HG03571 (cell line): Measurements from ENCODE around the gene NPPC.
"Not testable (repeated sequence)": the region's sequence is repeated elsewhere in the genome, so short reads cannot be mapped to it uniquely, and the experiment has no call there.

Experiments
- ATAC-seq: cut with Tn5 transposase; IDR thresholded peaks from one replicate; pipeline ENCODE4 v1.9.1; 2021; ENCODE audit not compliant: unreplicated experiment

NPPC gene, protein sequence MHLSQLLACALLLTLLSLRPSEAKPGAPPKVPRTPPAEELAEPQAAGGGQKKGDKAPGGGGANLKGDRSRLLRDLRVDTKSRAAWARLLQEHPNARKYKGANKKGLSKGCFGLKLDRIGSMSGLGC

DNA sequence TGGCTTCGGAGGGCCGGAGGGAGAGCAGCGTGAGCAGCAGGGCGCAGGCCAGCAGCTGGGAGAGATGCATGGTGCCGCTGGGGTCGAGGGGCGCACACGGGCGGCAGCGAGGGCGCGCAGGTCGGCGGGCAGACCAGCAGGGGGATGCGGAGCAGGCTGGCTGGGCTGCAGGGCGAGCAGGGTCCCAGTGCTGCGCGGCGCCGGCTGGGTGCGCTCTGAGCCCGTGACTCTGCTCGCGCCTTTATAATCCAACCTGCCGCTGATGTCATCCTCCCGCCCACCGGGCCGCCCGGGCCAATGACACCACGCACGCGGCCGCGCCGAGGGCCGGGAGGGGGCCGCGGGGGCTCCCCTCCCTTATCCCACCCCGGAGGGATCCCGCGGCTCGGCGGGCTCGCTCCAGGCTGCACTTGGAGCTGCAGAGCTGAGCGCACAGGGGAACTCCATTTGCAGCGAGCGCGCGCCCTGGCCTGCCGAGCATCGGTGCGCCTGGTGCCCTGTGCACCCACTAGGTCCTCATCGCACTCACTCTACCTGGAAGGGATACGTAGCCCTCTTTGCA, at the start of gene NPPC:
Gene NPPC, minus strand, starts transcription at position 217 of the 562 bp plus-strand sequence. Its CDS starts 147 bp downstream, at position 70.
- ATAC-seq, result no peak

DNA sequence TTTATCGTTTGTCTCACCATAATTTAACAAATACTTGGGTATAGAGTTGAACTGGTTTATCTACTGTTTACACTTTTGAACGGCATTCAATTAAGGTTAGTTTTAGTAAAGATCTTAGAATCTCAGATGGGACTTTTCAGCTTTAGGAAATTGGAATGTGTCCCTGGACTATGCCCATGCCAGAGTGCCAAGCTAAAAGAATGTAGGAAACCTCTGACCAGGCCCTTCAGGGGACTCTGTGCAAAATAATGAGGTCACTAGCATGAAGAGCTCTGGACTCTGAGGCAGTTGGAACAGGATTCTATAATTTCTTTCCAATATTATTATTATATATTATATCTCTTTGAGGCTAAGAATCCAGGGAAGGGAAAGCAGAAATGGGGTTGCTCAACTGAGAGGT, 48.8 kb upstream of the NPPC start:
- no peak for ATAC-seq

DNA sequence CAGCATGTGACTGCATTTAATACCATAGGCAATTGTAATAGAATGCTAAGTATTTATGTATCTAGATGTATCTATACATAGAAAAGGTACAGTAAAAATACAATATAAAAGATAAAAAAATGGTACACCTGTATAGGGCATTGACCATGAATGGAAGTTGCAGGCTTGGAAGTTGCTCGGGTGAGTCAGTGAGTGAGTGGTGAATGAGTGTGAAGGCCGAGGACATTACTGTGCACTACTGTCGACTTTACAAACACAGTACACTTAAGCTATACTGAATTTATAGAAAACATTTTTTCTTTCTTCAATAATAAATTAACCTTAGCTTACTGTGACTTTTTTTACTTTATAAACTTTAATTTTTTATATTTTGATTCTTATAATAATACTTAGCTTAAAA, 44.3 kb upstream of the NPPC start:
- no peak for ATAC-seq

DNA sequence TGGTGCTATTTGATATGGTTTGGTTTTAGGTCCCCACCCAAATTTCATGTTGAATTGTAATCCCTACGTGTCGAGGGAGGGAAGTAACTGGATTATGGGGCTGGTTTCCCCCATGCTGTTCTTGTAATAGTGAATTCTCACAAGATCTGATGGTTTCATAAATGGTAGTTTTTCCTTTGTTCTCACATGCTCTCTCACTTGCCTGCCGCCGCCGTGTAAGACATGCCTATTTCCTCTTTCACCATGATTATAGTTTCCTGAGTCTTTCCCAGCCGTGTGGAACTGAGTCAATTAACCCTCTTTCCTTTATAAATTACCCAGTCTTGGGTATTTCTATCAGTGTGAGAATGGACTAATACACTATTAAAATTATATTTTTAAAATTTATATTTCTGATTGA, 42.6 kb upstream of the NPPC start:
- no peak for ATAC-seq

DNA sequence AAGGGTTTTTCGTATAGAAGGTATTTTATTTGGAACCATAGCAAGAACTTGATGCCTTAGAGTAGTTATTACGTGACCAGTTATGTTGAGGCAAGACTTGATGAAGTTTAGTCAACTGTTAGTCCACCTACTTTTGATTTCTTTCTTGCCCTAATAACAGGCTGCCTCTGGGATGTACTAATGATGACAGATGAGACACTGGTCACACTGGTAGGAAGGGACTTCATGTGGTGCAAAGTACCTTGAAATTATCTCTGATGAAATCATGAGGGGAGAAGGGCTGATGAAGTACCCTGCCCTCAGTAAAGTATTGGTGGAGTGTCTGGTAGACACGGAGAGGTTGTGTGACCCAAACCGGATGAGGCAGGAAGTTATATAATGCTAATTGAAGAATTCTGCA, 40.7 kb upstream of the NPPC start:
- ATAC-seq, result no peak

DNA sequence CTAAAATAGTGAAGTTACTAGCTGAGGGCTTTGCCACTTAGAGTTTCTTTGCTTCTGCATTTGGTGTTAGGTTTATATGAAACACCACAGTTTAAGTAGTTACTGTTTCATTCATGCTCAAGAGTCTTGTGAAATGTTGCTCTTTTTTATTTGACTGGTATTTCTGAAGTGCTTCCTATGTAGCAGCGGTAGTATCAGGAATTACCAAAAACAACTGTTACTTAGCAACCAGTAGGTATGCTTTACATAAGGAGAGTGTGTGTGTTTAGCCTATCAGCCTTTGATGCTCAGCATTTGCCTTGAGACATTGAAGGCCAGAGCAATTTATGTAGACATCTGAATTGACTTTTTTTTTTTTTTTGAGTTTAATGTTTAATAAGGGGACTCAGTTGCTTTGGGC, 38.9 kb upstream of the NPPC start:
- no peak for ATAC-seq

DNA sequence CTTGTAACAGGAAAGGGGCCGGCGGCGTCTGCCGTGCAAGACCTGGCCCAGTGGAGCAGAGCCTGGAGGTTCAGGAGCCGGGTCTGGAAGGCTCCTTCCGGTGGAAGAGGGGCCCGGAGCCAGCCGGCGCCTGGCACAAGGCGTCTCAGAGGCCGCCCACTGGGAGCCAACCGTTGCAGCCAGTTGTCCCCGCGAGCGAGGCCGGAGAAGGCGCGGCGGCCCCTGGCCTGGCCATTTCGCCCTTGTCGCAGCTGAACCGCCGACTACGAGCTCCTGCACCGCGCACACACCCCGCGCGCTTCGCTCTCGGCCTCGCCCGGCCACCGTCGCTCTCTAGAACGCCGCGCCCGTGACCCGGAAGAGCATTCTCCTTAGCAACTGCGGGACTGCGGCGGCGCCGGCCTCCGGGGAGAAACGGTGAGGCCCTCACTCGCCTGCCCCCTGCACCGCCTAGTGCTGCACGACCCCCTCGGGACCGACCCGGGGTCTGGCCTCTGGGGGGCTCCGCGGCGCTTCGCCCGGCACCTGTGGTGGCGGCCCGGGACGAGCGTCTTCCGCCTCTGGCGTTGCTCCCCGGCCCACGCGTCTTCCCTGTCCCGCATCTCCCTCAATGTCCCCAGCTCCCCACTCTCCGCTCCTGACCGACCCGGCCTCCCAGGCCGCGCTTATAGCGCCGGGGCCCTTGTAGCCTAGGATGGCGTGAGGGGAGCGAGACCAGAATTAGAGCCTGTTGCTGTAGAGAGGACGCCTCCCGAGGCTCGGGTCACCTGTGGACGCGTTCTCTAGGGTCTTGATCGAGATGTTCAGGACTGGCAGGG, 35.4 kb upstream of the NPPC start, which contains the start of gene DIS3L2:
Gene DIS3L2, plus strand, starts transcription at position 365 of the 818 bp plus-strand sequence. CDS start 53,215 bp downstream, outside the sequence.
- peak; percentile 94 for ATAC-seq

DNA sequence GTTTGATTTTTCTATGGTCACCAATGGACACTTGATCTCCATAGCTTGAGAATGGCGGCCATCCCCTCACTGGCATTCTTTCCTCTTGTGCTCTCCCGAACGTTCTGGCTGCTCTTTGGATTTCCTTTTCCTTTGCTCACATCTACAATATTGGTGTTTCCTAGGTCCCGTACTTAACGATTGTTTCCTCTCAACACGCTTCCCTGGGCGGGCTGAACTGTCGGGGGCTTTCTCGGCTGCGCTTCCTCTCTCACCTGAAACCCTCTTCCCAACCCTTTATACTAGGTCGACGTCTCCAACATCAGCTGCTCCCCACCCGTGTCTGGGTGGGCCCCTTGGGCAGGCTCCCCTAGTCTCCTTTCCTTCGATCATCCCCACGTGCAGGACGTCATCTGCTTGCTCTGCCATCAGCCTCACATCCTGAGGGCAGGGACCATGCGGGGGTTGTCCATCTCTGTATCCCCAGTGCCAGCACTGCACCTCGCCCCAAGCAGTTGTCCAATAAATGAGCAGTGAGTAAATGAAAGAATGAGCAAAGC, 34.7 kb upstream of the NPPC start:
- ATAC-seq, result no peak

DNA sequence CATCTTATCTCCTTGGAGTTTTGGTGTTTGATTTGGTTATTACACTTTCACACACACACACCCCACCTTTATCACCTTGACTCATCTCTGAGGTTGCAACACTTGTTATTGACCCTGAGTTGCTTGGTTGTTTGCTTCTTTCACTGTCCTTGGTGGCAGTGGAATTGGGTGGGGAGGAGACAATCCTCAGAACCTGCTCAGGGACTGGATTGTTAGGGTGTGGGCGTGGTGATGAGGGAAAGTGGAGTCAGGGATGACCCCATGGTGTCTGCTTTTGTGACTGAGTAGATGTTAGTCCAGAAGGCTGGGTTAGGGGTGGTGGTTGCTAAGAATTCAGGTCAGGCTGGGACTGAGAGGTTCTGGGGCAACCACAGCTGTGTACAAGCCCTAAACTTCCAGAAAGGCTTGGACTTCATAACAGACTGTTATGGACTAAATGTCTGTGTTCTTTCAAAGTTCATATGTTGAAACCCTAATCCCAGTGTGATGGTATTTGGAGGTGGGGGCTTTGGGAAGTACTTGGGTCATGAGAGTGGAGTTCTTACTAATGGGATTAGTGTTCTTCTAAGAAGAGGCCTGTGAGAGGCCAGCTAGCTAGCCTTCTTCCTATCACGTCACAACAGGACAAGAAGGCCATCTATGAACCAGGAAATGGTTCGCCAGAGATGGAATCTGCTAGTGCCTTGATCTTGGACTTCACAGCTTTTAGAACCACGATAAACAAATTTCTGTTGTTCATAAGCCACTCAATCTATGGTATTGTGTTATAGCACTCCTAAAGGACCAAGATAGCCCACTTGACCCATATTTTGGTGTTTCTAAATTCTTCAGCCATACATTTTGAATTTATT, 31.9 kb upstream of the NPPC start:
- no peak for ATAC-seq

DNA sequence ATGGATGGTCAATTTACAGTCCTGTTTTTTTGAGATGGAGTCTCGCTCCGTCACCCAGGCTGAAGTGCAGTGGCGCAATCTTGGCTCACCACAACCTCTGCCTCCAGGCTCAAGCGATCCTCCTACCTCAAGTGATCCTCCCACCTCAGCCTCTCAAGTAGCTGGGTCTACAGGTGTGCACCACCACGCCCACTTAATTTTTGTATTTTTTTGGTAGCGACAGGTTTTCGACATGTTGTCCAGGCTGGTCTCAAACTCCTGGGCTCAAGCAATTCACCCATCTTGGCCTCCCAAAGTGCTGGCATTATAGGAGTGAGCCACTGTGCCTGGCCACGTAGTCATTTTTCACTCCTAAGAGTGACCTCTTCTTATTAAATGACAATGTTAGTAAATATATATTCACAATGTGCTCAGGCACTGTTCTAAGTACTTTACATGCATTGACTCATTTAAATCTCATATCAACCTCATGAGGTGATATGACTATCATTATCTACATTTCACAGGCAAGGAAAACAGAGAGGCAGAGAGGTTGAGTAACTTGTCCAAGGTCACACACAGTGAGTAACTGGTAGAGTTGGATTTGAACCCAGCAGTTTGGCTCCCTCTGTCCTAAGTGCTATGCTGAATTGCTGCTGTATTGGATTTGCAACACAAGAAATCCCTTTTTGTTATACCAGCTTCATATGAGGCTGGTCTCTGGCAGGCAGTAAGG, 29.7 kb upstream of the NPPC start:
- no peak for ATAC-seq

DNA sequence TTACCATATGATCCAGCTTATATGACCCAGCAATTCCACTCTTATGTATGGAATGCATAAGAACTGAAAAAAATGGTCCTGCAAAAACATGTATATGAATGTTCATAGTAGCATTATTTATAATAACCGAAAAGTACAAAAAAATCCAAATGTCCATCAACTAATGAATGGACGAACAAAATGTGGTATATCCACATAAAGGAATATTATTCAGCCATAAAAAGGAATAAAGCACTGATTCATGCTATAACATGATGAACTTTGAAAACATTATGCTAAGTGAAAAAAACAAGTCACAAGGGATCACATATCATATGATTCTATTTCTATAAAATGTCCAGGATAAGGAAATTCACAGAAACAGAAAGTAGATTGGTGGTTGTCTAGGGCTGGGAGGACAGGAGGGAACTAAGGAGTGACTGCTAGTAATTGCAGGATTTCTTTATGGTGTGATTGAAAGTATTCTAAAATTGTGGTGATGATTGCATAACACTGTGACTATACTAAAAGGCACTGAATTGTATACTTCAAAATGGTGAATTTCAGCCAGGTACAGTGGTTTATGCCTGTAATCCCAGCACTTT, 25.3 kb upstream of the NPPC start:
- no peak for ATAC-seq

DNA sequence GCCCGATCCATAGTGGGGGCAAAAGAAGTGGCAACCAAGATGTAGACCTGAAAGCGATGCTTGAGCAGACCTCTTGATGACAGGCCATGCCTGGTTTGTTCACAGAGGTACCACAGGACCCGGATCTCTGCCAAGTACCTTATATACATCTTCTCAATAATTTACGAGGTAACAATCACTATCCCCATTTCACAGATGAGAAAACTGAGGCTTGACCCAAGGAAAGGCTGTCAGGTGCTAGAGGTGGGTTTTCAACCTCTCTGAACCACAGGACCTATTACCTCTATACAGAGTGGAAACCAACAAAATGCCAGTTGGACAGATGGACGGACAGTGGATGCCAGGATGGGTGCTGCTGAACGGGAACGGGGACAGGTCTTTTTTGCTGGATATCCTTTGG, 21.5 kb upstream of the NPPC start:
- no peak for ATAC-seq

DNA sequence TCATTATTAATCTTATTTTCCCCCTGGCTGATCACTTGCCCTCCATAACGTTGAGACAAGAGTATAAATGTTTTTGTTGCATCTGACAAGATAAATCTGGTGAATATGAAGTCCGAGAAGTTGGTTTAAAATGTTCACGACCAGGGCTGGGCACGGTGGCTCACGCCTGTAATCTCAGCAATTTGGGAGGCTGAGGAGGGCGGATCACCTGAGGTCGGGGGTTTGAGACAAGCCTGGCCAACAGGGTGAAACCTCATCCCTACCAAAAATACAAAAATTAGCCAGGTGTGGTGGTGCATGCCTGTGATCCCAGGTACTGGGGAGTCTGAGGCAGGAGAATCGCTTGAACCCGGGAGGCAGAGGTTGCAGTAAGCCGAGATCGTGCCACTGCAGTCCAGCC, 20.9 kb upstream of the NPPC start:
- ATAC-seq, result not testable (repeated sequence)

DNA sequence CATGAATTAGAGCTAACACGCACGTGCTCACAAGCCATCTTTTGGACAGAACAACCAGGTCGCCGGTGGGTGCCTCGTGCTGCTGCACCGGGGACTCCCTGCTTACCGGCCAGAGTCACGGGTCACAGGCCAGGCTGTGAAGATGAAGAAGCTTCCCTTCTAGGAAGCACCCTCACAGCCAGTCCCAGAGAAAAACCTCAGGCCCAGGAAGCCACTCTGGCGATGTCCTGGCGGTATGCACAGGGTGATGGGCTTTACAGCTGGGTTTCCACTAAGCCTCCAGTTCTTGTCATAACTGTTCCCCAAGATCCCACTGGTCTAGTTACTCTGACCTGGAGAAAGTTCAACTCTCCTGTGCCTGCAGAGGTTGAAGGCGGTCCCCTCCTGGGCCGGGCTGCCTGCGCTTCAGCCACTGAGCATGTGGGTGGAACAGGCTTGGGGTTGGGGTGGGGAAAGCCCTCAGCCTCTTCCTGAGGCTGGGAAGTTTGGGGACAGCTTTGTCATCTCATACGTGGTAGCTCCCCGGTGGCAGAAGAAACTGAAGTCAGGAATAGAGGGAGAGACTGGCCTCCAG, 20.1 kb upstream of the NPPC start:
- ATAC-seq, result no peak

DNA sequence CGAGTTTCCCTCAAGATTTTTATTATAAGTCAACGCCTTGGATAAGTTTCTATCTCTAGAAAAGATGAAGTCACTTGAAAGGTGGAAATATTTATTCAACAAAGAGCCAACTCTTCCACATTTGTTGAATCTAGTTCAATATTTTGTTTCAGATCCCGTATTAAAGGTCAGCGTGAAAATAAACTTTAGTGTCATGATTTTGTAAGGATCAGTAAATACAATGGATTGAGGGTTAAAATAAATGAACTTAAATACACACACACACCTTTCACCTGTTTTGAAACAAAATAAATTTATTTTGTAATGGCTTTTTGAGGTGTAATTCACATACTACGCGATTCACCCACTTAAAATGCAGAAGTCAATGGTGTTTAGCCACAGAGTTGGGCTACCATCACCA, 16.0 kb upstream of the NPPC start:
- ATAC-seq, result no peak

DNA sequence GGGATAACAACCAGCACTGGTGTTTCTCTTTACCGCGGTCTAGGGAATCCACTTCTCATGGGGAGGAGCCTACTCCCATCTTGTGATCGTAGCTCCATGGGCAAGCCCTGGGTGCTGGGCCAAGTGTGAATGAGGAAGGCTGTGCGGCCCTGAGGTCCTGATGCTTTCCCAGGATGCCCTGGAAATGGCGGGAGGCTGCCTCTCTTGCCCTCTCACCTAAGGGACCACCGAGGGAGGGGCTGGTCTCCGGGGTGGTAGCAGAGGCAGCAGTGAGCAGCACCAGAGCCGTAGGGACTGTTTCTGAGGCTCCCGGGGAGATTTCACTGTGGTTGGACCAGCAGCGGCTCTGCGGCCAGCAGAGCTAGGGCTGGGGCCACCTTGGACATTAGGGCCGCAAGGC, 15.5 kb upstream of the NPPC start:
- no peak for ATAC-seq

DNA sequence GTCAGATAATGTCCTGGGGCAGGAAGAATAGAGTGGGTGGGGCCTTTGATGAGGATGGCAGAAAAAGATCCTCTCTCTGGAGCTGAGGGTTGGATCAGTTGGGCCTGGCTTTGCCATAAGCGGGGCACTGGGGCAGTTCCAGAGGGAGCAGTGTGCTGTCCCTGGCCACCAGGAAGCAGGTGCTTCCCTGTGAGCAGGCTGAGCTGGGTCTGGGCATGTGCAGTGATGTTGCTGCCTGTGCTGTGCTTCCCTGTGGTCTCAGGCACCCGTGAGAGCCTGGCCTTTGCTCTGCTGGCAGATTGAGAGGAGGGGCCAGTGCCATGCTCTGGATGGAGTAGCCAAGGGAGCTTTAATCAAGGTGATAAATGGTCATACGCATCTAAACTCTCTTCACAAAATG, 14.6 kb upstream of the NPPC start:
- no peak for ATAC-seq

DNA sequence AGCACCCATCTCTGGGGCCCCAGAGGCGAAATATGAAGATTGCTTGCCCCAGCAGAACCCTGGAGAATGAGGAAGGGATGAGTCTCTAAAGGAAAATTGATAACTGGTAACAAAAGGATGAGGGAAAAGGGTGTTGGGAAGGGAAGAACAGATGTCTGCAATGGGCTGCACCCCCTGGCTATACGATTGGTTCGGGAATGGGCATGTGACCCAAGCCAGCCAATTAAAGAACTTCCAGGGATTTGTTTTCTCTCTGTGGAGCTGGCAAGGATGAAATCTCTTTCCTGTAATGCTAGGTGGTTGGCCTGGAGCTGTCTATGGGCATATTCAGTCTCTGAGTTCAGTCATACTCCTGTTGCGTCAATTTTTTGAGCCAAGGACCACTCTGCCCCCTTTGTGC, 12.8 kb upstream of the NPPC start:
- ATAC-seq, result no peak

DNA sequence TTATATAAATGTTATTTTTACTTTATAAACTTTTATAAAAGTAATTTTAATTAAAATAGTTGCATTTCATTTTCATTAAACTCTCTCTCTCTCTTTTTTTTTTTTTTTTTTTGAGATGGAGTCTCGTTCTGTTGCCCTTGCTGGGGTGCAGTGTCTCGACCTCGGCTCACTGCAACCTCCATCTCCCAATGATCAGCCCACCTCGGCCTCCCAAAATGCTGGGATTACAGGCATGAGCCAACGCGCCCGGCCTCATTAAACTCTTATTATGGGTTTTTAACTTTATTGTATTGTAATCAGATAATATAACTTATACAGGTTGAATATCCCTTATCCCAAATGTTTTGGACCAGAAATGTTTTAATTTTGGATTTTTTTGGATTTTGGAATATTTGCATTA, 10.9 kb upstream of the NPPC start:
- ATAC-seq, result no peak

DNA sequence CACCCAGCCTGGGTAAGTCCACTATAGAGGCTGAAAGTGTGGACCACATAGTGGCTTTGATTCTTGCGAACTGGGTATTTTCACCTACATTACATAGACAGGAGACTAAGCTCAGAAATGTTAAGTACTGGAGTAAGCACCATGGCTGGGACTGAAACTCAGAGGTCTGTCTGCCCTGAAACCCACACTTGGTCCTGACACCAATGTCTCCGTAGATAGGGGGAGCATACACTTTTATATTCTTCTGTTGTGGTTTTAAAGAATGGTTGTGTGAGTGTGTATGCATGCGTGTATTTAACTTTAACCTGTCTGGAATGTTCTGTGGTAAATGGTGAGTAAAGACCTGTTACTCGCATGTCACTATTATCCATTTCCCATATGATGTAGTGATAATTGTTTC, 10.3 kb upstream of the NPPC start:
- no peak for ATAC-seq
